GM12892 (cell line): ENCODE data around the gene ORAI3.

ENCODE experiments used
- POLR2A ChIP-seq: IDR thresholded peaks from 2 replicates; pipeline ENCODE4 v1.6.1; 2011; ENCODE audit warnings: low read depth, low read length, control low read depth
- POLR2AphosphoS5 ChIP-seq: IDR thresholded peaks from 2 replicates; pipeline ENCODE4 v1.6.1; 2011; ENCODE audit warnings: low read depth, low read length, control low read depth
- TAF1 ChIP-seq: IDR thresholded peaks from 2 replicates; pipeline ENCODE4 v1.6.1; 2011; ENCODE audit warnings: low read depth, mild to moderate bottlenecking, control low read depth, low read length, borderline replicate concordance

DNA sequence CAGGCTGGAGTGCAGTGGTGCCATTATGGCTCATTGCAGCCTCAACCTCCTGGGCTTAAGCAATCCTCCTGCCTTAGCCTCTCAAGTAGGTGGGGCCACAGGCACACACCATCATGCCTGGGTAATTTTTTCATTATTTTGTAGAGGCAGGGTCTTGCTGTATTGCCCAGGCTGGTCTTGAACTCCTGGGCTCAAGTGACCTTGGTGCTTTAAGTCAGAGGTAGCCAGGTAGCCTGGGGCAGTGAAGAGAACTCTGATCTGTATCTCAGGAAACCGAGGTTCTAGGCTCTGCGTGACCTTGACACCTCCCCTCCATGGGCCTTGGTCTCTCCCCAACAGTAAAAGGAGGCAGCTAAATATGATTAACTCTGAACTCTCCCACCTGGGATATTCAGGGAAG is 49.1 kb upstream of the ORAI3 start:
- TF ChIP-seq POLR2AphosphoS5 (no peak), POLR2A (no peak), TAF1 (no peak)
